Nephron (organoid): ENCODE measurements around the gene ZNF276.
"Not testable (repeated sequence)": the region's sequence is repeated elsewhere in the genome, so short reads cannot be mapped to it uniquely, and the experiment has no call there.

Source experiments
- H3K27ac Mint-ChIP-seq, 3 experiments: 2 replicates each; pipeline ENCODE4 v1.8.0; 2020; ENCODE audit warnings: mixed read lengths in 3 of 3, mild to moderate bottlenecking in 2 of 3, moderate library complexity in 1 of 3
- H3K27me3 Mint-ChIP-seq: 2 replicates; pipeline ENCODE4 v1.8.0; 2021; ENCODE audit warnings: low read depth, mild to moderate bottlenecking, moderate library complexity, mixed read lengths
- H3K36me3 Mint-ChIP-seq: 2 replicates; pipeline ENCODE4 v1.8.0; 2020; ENCODE audit warnings: low read depth, mixed read lengths
- H3K4me1 Mint-ChIP-seq: 2 replicates; pipeline ENCODE4 v1.8.0; 2020; ENCODE audit warnings: mixed read lengths
- H3K4me3 Mint-ChIP-seq, 3 experiments: 2 replicates each; pipeline ENCODE4 v1.8.0; 2020; ENCODE audit warnings: mild to moderate bottlenecking in 3 of 3, mixed read lengths in 3 of 3, moderate library complexity in 2 of 3
- H3K9me3 Mint-ChIP-seq: 2 replicates; pipeline ENCODE4 v1.8.0; 2020; ENCODE audit warnings: mixed read lengths
- TF ChIP-seq, protein P1 (sequence below), 3 experiments: fragments of 200-600 bp; sonication (generic); IDR thresholded peaks; one replicate each; pipeline ENCODE4 v1.5.0; 2021; ENCODE audit warnings: antibody characterized with exemption in 3 of 3; ENCODE audit not compliant: unreplicated experiment in 3 of 3

Gene ZNF276

DNA sequence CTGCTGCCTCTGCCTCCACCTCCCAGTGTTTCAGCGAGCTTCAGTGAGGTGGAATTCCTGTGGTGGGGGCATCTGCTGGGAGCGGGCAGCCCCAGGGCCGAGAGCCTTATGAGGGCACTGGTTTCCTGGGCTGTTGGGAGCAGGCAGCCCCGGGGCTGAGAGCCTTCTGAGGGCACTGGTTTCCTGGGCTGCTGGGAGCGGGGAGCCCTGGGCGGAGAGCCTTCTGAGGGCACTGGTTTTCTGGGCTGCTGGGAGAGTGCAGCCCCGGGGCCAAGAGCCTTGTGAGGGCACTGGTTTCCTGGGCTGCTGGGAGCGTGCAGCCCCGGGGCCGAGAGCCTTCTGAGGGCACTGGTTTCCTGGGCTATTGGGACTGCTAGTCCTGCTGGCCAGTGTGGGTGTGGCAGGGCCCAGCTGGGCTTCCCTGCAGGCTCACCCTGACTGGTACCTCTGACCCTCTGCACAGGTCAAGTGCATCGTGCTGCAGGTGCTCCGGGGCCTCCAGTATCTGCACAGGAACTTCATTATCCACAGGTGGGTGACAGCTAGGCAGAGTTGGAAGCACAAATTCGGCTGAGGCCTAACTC, 29.3 kb upstream of the ZNF276 start:
- H3K9me3 Mint-ChIP-seq: no peaks in the 10 kb centered on the region
- H3K4me1 Mint-ChIP-seq: peaks cover 7% of the 10 kb centered on the region
- H3K36me3 Mint-ChIP-seq: peaks cover 23% of the 10 kb centered on the region
- no peak overlapping the region for H3K4me3 Mint-ChIP-seq
- H3K27me3 Mint-ChIP-seq: no peaks in the 10 kb centered on the region
- H3K27ac Mint-ChIP-seq: no peak overlapping the region
- TF ChIP-seq, protein P1, sequence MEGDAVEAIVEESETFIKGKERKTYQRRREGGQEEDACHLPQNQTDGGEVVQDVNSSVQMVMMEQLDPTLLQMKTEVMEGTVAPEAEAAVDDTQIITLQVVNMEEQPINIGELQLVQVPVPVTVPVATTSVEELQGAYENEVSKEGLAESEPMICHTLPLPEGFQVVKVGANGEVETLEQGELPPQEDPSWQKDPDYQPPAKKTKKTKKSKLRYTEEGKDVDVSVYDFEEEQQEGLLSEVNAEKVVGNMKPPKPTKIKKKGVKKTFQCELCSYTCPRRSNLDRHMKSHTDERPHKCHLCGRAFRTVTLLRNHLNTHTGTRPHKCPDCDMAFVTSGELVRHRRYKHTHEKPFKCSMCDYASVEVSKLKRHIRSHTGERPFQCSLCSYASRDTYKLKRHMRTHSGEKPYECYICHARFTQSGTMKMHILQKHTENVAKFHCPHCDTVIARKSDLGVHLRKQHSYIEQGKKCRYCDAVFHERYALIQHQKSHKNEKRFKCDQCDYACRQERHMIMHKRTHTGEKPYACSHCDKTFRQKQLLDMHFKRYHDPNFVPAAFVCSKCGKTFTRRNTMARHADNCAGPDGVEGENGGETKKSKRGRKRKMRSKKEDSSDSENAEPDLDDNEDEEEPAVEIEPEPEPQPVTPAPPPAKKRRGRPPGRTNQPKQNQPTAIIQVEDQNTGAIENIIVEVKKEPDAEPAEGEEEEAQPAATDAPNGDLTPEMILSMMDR (IDR thresholded peaks at IDR 0.05; ENCODE audit: unreplicated experiment in 3 of 3): no peak

DNA sequence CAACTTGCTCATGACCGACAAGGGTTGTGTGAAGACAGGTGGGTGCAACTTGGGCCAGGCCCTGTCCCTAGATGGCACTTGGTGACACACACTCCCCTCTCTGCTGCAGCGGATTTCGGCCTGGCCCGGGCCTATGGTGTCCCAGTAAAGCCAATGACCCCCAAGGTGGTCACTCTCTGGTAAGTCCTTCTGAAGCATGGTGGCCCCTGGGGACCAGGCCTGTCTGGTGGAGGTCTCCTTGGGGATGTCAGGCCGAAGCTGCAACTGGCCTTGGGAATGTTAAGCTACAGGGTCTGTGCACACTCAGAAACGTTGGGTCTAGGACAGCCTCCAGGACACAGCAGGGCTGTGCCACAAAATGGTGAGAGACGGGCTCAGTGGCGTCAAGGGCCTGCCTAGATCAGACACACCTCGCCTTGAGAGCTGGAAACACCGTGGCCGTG, 28.0 kb upstream of the ZNF276 start:
- Mint-ChIP-seq H3K4me3 (no peak overlapping the region), H3K27ac (no peak overlapping the region), H3K4me1 (no peaks in the 10 kb centered on the region), H3K27me3 (no peaks in the 10 kb centered on the region), H3K9me3 (no peaks in the 10 kb centered on the region), H3K36me3 (peaks cover 23% of the 10 kb centered on the region)
- TF ChIP-seq, protein P1 (IDR thresholded peaks at IDR 0.05; ENCODE audit: unreplicated experiment in 3 of 3): no peak

DNA sequence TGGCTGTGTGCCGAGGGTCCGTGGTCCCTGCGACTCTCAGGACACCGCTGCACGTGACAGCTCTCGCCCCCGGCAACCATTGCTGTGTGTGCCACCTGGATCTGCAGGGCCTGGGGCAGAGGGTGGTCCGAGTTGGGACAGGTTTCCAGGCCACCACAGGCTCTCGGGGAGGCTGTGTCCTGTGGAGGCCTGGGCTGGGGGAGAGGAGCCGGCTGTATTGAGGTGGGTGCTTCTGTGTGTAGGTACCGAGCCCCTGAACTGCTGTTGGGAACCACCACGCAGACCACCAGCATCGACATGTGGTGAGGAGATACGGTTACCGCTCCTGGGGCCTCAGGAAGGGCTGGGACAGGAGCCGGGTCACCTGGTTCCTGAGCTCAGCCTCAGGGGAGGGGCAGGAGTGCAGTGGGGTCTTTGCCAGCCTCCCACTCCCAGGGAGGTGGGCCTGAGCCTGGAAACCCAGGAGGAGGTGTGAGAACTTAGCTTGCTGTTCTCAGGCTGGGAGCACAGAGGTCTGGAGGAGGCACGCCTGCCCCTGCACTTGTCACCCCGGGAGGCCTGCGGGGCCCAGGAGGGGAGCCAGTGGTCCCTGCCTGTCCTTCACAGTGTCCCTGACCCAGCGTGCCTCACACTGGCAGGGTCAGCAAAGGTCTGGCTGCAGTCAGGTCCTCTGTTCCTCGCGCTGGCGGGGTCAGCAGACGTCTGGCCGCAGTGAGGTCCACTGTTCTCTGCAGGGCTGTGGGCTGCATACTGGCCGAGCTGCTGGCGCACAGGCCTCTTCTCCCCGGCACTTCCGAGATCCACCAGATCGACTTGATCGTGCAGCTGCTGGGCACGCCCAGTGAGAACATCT, 27.2 kb upstream of the ZNF276 start:
- TF ChIP-seq, protein P1 (IDR thresholded peaks at IDR 0.05; ENCODE audit: unreplicated experiment in 3 of 3): no peak
- Mint-ChIP-seq H3K9me3 (no peaks in the 10 kb centered on the region), H3K27ac (no peak overlapping the region), H3K4me1 (no peaks in the 10 kb centered on the region), H3K27me3 (no peaks in the 10 kb centered on the region), H3K36me3 (peaks cover 25% of the 10 kb centered on the region), H3K4me3 (no peak overlapping the region)

DNA sequence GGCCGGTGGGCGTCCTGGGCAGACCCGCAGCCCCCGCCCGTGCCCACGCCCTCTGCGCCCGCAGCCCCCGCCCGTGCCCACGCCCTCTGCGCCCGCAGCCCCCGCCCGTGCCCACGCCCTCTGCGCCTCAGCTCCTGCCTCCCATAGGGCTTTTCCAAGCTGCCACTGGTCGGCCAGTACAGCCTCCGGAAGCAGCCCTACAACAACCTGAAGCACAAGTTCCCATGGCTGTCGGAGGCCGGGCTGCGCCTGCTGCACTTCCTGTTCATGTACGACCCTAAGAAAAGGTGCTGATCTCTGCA, 26.6 kb upstream of the ZNF276 start:
- not testable (repeated sequence) for H3K9me3 Mint-ChIP-seq, H3K4me3 Mint-ChIP-seq, H3K27me3 Mint-ChIP-seq, H3K4me1 Mint-ChIP-seq, H3K27ac Mint-ChIP-seq
- peaks cover 26% of the 10 kb centered on the region for H3K36me3 Mint-ChIP-seq

DNA sequence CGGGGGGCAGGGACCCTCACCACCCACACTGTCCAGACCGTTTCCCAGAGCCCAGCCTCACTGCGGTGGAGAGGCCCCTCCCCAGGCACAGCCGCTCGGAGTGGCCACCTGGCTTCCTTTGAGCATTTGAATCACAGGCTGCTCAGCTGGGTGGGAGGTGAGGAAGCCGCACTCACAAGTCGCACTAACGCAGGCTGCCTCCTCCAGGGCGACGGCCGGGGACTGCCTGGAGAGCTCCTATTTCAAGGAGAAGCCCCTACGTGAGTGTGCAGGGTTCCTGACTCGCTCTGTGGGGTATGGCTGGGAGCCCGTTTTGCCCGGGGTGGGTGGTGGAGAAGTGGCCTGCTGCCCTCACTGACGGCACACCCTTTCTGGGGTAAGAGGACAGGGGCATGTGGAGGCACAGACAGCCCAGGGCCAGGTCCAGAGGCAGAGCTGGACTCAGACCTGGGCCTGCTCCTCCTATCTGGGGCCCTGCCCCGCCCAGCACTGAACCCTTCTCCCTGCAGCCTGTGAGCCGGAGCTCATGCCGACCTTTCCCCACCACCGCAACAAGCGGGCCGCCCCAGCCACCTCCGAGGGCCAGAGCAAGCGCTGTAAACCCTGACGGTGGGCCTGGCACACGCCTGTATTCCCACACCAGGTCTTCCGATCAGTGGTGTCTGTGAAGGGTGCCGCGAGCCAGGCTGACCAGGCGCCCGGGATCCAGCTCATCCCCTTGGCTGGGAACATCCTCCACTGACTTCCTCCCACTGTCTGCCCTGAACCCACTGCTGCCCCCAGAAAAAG, 26.1 kb upstream of the ZNF276 start:
- peaks cover 21% of the 10 kb centered on the region for H3K36me3 Mint-ChIP-seq
- TF ChIP-seq, protein P1 (IDR thresholded peaks at IDR 0.05; ENCODE audit: unreplicated experiment in 3 of 3): no peak
- no peaks in the 10 kb centered on the region for H3K9me3 Mint-ChIP-seq
- H3K27ac Mint-ChIP-seq: no peak overlapping the region
- no peaks in the 10 kb centered on the region for H3K27me3 Mint-ChIP-seq
- no peaks in the 10 kb centered on the region for H3K4me1 Mint-ChIP-seq
- no peak overlapping the region for H3K4me3 Mint-ChIP-seq

DNA sequence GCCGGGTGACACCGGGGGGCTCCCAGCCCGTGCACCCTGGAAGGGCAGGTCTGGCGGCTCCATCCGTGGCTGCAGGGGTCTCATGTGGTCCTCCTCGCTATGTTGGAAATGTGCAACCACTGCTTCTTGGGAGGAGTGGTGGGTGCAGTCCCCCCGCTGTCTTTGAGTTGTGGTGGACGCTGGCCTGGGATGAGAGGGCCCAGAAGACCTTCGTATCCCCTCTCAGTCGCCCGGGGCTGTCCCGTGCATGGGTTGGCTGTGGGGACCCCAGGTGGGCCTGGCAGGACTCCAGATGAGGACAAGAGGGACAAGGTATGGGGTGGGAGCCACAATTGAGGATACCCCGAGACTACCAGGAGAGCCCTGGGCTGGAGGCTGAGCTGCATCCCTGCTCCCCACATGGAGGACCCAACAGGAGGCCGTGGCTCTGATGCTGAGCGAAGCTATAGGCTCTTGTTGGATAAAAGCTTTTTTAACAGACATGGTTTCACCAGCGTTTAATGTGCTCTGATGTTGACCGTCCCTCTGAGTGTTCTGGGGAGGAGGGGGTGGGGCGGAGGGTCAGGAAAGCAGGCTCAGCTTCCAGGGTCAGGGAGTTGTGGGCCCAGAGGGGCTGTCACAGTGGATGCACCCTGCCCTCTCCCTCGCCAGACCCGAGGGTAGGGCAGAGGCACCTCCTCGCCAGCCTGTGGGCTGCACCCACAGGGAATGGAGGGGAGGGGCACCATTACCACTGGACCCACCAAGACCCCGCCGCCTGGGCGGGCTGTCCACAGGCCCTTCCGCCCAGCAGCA, 25.3 kb upstream of the ZNF276 start:
- Mint-ChIP-seq H3K27ac (no peak overlapping the region), H3K9me3 (no peaks in the 10 kb centered on the region), H3K27me3 (no peaks in the 10 kb centered on the region), H3K36me3 (peaks cover 17% of the 10 kb centered on the region), H3K4me3 (no peak overlapping the region), H3K4me1 (no peaks in the 10 kb centered on the region)
- TF ChIP-seq, protein P1 (IDR thresholded peaks at IDR 0.05; ENCODE audit: unreplicated experiment in 3 of 3): no peak
